HG02642 (cell line): ENCODE measurements around the gene C6orf120.

Source experiments
- ATAC-seq: cut with Tn5 transposase; IDR thresholded peaks from one replicate; pipeline ENCODE4 v1.9.1; 2021; ENCODE audit warnings: mild to moderate bottlenecking; ENCODE audit not compliant: unreplicated experiment, poor library complexity

The C6orf120 gene

DNA sequence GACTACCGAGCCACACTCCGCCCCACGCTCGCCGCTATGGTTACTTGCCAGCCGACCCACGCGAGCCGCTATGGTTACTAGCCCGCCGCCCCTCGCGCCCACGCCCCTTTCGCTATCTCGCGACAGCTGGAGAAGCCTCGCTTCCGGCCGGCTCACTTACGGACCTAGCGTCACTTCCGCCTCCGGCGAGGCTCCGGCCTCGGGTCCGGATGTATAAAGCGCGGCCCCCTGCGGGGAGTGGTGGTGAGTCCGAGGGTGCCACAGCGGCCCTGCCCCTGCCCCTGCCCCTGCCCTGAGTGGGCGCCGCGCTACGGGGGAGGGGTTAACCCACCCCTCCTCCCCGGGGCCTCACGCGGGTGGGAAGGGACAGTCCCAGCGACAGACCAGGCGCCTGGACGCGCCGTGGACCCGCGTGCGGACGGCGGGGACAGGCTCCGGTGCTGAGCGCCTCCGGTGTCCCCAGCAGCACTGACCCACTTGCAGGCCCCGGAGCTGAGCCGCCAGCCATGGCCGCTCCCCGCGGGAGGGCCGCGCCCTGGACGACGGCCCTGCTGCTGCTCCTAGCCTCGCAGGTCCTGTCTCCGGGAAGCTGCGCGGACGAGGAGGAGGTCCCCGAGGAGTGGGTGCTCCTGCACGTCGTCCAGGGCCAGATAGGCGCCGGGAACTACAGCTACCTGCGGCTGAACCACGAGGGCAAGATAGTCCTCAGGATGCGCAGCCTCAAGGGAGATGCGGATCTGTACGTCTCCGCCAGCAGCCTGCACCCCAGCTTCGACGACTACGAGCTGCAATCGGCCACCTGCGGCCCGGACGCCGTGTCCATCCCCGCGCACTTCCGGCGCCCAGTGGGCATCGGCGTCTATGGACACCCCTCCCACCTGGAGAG, at the start of gene C6orf120, which contains the start of gene WDR27:
Gene C6orf120 (plus strand): TSS at position 173 of the 886 bp plus-strand sequence. CDS start 334 bp downstream, at position 507.
Gene WDR27 (minus strand): TSS at position 76 of the 886 bp plus-strand sequence. CDS start 13,024 bp downstream, outside the sequence.
- ATAC-seq: peak; percentile 95

DNA sequence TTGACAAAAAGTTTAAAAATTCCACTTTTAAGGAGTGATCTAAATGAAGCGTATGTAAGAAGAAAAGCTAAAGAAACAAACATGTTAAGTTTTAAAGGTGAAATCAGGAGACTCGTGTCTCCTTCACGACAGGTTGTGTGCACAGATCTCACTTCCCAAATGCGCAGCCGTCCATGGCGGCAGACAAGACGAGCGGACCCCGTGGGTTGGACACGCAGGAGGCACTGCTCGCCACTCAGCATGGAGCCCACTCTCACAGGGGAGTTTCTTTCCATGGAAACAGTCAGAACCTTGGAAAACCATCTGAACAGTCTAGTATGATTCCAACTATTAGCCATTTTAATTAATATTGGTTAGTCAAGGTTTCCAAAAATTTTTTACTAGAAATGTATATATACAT, 49.0 kb upstream of the C6orf120 start:
- ATAC-seq: no peak

DNA sequence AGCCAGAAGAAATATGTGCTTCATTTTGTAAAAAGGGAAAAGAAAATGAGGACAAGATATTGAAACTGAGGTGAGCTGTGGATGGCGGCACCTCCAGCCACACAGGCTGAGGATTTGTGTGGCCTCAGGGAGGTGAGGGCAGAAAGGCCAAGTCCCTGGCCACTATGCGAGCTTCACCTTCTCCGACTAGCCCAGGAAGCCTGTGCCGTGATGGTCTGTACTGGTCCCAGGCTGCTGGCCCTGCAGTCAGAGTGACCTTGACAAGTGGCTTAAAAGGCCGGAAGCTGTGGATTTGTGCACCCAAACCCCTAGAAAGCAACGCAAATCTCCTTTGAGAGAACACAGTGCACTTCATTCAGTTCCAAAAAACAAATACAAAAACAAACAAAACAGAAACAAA, 48.2 kb upstream of the C6orf120 start:
- ATAC-seq: no peak

DNA sequence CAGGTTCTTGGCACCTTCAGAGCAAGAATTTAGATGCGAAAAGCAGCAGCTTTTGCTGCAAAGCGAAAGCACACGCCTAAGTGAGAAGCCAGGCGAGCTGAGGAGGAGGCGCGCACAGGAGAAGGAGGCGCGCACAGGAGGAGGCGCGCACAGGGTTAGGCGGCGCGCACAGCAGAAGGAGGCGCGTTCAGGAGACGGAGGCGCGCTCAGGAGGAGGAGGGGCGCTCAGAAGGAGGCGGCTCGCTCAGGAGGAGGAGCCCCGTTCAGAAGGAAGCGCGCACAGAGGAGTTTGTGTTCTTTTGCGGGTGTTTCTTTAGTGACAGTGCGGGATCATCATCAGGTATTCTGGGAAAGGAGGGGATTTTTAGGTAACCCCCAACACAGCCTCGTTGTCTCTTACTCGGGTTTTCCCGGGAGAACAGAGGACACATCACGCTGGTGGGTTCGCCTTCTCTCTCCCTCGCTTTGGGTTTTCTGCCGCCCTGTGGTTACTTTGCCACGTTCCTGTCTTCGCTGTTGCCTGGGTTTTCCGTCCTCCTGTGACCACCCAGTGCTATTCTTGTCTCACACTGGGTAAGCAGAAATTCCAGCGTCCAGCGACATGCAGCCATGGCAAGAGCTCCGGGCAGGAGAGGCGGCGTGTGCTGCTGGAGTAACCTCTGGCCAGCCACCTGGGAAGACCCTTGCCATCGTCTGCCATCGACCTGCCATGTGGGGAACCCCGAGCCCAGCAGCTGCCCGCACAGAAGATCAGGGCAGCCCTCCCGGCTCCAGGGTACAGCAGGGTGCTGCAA, 47.1 kb upstream of the C6orf120 start:
- peak; percentile 98 for ATAC-seq

DNA sequence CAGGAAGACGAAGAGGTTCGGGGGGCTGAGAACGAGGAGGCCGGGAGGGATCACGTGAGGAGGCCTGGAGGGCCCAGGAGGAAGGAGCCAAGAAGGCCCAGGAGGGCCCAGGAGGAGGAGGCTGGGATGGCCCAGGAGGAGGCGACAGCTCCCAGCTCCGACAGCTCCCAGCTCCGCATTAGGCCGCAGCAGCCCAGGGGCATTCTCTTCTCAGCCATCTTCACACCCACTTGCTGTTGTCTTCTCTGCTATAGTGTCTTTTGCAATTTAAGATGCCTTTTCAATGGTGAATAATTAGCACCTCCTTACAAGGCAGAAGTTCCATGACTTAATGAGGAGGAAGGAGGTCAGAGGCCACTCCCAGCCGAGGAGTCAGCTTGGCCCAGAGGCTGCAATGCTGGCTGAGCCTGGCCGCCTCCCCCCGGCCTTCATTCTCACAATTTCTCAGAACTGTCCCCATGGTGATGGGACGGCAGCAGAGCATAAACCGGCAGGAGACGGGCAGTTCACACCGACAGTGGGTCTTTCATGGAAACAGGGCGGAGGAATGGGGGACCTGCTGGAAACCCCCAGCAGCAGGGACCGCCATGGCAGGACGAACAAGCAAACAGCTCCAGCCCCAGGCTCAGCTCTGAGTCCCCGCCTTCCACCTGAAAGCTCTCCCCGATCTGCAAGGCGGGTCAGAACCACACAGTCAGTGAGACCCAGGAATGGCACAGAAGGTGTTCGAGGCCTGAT, 45.2 kb upstream of the C6orf120 start:
- ATAC-seq: no peak

DNA sequence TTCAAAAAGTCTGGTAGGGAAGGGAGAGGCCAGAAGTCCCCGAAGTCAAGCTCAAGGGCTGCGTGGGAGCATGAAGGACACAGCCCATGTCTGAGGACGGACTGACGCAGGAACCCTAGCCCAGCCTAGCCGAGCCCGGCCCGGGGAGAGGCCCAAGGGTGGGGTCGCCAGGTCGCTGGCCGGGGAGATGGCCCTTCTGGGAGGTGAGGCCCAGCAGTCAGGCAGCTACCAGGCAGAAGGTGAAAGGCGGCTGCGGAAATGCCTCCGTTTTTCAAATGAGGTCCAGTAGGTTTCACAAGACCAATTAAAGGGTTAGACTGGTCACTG, 44.7 kb upstream of the C6orf120 start:
- no peak for ATAC-seq

DNA sequence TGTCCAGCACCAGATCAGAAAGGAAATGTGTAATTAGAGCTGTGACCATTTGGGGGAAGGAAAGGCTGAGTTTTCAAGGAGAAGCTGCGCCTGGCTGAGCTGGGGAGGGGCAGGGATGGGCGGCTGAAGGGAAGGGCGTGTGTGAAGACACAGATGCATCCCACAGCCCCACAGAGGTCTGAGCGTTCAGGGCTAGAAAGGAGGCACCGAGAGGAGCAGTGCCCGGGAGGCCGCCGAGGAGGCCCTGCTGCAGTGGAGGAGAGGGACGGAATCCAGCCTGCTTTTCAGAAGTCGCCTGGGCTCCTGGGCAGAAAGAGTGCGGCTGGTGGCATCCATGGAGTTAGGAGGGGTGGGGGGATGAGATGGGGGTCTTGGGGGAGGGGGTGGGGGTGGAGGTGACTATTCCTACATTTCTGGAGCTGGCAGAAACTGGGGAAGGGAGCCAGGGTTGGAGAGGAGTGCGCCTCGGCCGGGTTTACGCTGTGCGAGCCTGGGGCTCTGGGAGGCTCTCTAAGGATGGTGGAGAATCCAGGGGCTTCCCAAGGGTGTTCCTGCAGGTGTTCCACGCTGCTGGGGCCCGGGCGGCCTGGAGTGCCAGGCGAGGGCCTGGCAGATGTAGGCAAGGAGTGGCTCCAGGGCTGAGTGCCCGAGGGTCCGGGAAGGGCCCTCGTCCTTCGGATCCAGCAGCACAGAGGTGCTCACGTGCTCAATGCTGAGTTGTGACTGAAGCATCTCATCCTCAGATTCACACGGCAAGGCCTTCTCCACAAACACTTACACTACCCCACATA, 41.9 kb upstream of the C6orf120 start:
- ATAC-seq: no peak

DNA sequence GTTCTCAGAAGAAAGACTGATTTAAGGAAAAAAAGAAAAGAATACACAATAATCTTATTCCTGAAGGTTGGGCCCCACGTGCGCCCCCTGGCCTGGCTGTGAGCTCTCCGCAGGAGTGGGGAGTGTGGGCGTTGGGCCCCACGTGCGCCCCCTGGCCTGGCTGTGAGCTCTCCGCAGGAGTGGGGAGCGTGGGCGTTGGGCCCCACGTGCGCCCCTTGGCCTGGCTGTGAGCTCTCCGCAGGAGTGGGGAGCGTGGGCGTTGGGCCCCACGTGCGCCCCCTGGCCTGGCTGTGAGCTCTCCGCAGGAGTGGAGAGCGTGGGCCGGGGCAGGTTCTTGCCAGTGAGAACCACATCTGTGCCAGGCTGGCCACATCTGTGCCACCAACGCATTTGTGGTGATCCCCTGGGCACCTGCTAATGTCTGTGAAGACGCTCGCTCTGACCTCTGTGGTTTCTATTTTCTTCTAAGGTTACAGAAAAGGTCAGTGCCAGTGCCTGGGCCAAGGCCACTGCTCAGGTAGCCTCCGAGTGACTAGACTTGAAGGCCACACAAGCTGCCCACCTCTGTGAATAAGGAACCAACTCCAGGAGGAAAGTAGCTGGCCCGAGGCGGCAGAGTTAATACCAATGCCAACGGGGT, 41.1 kb upstream of the C6orf120 start:
- ATAC-seq: no peak

DNA sequence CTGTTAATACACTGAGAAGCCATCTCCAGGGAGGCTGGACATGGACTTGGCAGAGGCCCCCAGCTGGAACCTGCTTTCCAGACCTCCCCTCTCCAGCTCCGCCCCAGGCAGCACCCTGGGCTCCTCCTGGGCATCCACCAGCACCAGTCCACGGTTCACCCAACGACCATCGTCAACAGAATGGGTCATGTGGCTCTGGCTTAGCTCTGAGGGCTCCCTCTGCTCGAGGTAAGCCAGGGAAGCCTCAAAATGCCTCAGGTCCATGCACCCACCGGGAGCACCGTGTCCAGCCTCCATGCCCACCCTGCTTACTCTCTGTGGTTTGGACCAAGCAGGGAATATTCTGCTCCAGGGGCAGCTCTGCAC, 40.6 kb upstream of the C6orf120 start:
- no peak for ATAC-seq

DNA sequence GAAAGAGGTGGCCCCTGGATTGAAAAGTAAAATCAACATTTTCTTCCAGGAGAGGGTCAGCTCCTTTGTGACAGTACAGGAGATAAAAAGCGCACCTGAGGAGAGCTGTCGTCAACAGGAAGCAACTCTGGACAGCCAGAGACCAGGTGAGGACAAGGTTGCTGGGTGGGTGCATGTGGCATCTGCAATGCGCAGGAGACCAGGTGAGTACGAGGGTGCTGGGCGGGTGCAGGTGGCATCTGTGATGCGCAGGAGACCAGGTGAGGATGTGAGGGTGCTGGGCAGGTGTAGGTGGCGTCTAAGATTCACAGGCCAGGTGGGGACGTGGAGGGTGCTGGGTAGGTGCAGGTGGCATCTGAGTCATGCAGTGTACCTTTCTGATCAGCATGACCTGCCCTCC, 38.5 kb upstream of the C6orf120 start:
- ATAC-seq: no peak

DNA sequence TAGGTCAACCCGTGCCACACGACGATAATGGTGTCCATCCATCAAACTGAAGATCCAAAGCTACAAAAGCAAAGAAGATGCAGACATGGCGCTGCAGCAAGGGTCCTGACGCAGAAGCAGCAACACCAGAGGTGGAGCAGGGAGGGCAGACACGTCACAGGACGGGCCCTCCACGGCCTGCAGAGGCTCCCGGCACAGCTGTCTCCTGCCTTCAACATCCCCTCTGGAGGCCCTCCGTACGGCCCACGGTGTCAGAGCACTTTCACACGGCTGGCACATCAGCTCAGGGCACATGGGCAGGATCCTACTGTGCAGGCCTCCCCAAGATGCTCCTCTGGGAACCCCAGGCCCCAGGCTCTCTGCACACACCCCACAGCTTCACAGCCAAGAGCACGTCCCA, 37.7 kb upstream of the C6orf120 start:
- no peak for ATAC-seq

DNA sequence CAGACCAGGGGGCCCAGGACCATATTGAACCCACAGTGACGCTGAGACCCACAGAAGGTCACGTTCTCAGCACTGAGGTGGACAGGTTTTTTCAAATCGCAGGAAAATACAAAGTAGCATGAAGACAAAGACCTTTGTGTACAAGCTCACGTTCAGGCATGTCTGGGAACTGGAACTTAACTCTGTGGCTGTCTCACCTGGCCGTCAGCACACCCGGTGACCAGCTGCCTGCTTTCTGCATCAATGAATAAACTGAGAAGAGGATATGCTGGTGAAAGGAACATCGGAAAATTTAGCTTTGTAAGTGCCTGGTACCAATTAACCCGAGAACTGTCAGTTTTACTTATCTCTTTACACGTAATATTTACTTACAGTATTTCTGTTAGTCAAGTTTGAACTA, 36.6 kb upstream of the C6orf120 start:
- no peak for ATAC-seq

DNA sequence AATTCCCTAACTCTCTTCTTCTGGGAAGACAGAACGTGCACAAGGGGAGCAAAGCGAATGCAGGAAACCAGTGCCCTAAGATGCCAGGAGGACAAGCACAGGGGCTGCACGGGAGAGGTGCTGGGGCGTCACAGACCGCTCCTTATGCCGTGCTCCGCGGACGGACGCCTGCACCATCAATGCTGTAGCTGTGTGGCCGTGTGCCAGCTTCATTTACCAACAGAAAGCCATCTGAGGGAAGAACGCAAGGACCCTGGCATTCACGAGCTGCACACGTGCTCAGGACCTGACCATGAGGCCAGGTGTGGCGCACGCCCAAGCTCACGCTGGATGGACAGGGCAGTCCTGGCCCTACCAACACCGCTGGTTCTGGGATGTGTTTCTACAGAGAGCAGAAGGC, 35.5 kb upstream of the C6orf120 start:
- ATAC-seq: no peak

DNA sequence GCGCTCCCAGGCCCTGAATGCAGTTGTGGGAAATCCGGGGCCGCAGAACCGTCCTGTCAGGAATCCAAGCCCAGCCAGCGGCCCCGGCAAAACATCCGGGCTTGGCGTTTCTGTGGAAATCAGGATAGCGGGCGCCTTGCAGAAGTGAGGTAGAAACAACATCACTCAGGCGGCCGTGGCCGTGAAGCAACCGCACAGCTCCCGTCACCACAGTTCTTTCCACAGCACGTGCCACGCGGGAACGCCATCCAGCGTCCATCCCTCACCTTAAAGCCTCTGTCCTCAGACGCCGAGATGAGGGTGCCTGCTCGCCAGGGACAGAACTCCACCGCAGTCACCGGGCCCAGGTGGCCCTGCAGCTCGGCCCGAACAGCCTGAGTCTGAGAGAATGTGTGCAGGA, 34.2 kb upstream of the C6orf120 start:
- ATAC-seq: no peak

DNA sequence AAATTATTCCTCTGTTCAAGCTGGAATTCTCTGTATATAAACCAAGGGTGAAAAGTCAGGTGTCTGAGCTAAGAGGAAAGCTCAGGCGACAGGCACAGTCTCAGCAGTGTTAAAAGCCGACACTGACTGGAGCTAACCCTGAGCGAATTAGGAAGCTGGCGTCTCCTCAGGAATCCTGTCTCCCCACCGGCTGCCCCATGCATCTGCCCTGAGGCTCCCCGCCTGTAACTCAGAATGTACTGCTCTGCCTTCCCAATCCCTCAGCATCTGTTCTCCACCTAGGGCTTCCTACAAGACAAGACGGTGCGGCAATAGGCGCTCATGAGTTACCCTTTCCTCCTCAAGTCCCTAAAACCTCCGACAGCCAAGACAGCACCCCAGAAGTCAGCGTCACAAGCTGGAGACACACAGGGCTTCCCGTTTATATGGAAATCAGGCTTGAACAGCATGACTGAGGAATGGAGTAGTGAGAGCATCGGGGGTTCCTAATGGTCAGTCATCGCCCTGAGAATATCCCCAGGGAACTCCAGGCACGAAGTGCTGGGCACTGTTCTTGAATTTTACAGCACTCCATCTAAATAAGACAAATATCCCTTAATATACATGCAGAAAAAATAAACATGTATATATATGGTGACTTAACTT, 33.6 kb upstream of the C6orf120 start:
- ATAC-seq: no peak

DNA sequence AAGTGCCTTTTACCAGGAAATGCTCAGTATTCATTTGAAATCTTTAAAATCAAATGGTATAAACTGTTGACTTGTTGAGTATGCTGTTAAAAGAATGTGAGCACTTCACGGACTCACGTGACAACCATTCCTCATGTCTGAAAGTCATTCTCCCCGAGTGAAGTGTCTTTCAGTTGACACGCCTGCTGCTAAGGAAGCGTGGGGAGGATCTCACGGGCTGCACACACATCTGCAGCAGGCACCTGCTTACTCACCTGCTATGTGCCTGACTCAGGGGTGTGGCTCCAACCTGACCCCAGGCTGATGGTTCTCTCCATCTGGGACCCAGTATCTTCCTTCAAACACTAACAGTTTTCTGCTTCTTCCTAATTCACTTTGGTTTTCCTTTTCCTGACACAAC, 32.8 kb upstream of the C6orf120 start:
- no peak for ATAC-seq

DNA sequence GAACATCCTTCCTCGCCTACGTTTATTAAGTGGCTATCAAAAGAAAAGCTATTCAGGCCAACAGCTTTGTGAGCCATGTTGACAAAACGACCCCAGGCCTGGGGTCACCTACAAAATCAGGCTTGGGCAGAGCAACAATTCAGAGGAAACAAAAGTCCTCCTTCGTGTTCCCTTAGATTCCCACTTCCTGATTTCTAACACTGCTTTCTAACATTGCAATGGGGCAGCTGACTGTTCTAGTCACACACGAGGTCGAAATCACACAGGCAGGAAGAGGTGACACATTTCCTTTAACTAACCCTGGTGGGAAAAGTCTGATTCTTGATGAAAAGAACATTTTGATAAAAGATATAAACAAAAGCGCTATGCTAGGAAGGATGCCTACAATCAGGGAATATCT, 32.0 kb upstream of the C6orf120 start:
- ATAC-seq: no peak

DNA sequence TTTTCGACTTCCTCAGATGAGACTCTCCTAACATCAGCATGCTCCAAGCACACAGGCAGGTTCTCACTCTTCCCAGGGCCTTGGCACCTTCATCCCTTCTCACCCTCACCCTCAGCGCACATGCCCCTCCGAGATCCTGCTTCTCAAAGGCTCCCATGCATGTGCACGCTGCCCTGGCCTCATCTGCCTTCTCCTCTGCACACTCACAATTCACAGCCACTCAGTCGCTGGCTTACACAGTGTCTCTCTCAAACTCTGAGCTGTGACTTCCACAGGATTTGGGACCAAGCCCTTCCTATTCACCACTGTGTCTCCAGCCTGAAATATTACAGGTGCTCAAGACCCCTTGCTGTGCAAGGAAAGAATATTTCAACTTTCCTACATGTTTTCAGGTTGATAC, 30.4 kb upstream of the C6orf120 start:
- no peak for ATAC-seq

DNA sequence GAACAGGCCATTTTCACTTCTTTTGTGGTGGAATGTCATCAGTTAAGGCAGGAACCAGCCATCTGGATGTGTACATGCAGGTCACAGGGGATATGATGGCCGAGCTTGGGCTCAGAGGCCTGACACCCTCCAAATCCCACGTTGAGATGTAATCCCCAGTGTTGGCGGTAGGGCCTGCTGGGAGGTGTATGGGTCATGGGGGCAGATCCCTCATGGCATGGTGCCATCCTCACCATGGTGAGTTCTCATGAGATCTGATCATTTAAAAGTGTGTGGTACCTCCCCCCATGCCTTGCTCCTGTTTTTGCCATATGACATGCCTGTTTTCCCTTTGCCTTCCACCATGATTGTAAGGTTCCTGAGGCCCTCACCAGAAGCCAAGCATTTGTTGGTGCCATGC, 26.9 kb upstream of the C6orf120 start:
- ATAC-seq: no peak
